ENCODE measurements around the gene BZW1.

BZW1 gene

DNA sequence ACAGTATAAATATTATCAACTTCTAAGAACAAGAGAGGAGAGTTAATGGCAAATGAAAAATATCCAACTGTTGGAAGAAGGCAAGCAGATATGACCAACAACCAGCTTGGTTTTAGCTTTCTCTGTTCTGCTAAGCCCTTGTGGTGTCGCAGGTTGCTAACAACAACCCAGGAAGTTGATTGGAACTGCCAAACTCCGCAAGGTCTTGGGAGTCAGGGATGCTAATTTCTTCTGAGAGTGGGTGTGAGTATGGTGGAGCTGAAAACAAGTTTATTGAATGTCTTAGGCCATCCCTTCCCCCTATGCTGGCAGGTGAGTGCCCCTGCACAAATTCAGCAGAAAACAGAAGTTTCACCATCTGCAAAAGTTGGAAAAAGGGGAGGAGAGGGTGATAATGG is 17.5 kb downstream of the BZW1 start:
- DNase-seq (ENCODE audit: low read depth in 2 of 2, low spot score in 1 of 2): no peak

DNA sequence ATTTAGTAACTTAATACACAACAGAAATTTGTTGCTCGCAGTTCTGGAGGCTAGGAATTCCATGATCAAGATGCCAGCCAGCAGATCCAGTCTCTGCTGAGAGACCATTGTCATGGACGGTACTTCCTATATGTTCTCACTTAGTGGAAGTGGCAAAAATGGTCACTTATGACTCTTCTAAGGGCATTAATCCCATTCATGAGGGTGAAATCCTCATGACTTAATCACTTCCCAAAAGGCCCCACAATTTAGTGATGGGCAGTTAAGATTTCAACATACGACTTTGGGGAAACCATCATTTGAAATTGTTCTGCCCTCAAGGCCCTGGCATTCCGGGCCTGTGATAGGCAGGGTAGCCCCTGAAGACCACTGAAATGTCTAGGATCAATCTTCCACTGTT is 23.0 kb downstream of the BZW1 start:
- DNase-seq (ENCODE audit: low read depth in 2 of 2, low spot score in 1 of 2): no peak

- no peak for DNase-seq (ENCODE audit: low read depth in 2 of 2, low spot score in 1 of 2)
Observed at GRCh38 chr2:200839513-200839912, 27.8 kb downstream of the BZW1 start.

GRCh38 chr2:200843993-200844948 is 32.6 kb downstream of the BZW1 start:
- no peak for DNase-seq (ENCODE audit: low read depth in 2 of 2, low spot score in 1 of 2)

DNA sequence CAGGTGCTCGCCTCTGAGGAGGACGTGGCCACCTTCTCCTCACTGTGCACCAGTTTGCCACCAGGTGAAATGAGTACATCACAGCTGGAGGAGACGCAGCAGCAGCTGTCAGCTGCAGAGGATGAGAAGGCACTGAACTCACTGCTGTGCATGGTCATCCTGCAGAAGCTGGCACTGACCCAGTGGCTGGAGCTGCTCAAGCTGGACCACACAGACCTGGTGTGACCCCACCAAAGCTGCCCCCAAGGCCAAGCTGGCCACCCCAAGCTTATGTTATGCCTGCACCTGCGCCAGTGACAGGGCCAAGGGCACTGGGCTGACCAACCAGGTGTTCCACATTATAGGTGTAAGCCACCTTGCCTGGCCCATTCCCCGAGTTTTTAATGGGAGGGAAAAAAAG is 33.5 kb downstream of the BZW1 start:
- DNase-seq (ENCODE audit: low read depth in 2 of 2, low spot score in 1 of 2): no peak

GRCh38 chr2:200845669-200846325 is 34.1 kb downstream of the BZW1 start:
- no peak for DNase-seq (ENCODE audit: low read depth in 2 of 2, low spot score in 1 of 2)

DNA sequence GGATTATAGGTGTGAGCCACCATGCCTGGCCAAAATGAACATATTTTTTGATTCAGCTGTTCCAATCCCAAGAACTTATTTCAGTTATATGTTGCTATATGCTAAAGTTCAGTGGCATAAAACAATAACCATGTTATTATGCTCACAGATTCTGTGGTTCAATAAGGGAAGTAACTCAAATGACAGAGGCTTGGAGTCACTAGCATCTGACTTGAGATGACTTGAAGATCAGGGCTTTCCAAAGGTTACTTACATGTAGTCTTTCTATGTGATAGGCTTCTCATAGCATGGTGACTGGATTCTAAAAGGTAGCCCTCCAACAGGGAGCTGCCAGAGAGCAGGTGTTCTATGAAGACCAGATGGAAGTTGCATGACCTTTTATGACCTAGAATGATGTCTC is 35.6 kb downstream of the BZW1 start:
- DNase-seq (ENCODE audit: low read depth in 2 of 2, low spot score in 1 of 2): no peak

GRCh38 chr2:200847939-200848338 is 36.2 kb downstream of the BZW1 start:
- DNase-seq (ENCODE audit: low read depth in 2 of 2, low spot score in 1 of 2): no peak

- DNase-seq (ENCODE audit: low read depth in 2 of 2, low spot score in 1 of 2): no peak
Observed at GRCh38 chr2:200850512-200851256, 39.0 kb downstream of the BZW1 start.

- no peak for DNase-seq (ENCODE audit: low read depth in 2 of 2, low spot score in 1 of 2)
Observed at GRCh38 chr2:200851398-200852248, 39.9 kb downstream of the BZW1 start.

GRCh38 chr2:200852605-200853004 is 40.9 kb downstream of the BZW1 start:
- DNase-seq (ENCODE audit: low read depth in 2 of 2, low spot score in 1 of 2): no peak

- no peak for DNase-seq (ENCODE audit: low read depth in 2 of 2, low spot score in 1 of 2)
Observed at GRCh38 chr2:200856806-200857205, 45.1 kb downstream of the BZW1 start.

- DNase-seq (ENCODE audit: low read depth in 2 of 2, low spot score in 1 of 2): no peak
Observed at GRCh38 chr2:200860092-200860795, 48.5 kb downstream of the BZW1 start.

DNA sequence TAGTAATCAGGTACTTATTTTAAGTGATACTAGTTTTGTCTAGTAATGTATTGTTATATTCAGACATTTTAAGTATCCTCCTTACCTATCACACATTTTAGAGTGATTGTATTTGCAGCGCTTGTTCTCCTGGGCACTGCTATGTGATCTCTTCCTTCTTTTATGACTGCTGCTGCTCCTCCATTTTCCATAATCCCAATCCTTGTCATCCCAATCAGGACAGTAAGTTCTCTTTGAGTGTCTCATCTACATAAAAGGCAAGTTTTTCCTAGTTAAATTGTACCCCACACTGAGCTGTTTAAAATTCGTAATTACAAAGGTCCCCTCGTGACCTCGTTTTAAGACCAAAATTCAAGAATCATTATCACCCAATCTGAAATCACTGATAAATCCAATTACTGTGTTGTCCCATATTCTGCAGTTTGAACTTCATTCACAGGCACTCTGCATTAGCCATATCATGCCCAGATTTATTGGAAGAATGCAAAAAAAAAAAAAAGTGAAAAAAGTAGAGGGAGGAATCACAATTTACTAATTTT is 50.0 kb downstream of the BZW1 start:
- DNase-seq (ENCODE audit: low read depth in 2 of 2, low spot score in 1 of 2): no peak

DNA sequence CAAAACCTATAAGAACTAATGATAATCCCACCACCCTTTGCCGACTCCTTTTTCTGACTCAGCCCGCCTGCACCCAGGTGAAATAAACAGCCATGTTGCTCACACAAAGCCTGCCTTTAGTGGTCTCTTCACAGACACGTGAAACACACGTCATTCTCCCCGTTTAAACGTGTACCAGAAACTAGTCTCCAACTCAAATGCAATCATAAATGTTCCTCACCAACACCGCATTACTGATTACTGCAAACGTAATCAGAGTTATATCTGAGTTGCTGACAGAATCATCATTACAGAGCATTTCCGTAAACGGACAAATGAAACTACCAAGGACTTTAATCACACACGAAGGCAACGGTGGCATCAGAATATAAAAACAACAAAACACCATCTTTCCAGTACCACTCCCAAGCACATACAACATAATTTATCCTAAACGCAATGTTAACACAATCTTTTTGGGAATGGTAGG is 50.9 kb downstream of the BZW1 start:
- peak; percentile 21 to 24 for DNase-seq (ENCODE audit: low read depth in 2 of 2, low spot score in 1 of 2)

DNA sequence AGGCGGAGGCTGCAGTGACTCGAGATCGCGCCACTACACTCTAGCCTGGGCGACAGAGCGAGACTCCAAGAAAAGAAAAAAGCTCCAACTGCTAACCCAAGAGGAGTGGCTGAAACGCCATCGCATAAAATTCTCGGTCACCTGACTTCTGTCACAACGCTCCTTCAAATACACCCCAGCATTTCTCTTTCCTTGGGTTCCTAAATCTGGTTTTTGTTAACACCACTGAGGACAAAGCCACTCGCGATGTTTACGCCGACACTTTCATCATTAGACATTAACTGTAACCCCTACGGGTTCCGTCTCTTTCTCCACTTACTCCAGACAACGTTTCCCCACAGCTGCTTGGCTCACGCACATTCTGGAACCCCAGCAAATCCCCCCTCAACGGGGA is 52.1 kb downstream of the BZW1 start:
- no peak for DNase-seq (ENCODE audit: low read depth in 2 of 2, low spot score in 1 of 2)

DNA sequence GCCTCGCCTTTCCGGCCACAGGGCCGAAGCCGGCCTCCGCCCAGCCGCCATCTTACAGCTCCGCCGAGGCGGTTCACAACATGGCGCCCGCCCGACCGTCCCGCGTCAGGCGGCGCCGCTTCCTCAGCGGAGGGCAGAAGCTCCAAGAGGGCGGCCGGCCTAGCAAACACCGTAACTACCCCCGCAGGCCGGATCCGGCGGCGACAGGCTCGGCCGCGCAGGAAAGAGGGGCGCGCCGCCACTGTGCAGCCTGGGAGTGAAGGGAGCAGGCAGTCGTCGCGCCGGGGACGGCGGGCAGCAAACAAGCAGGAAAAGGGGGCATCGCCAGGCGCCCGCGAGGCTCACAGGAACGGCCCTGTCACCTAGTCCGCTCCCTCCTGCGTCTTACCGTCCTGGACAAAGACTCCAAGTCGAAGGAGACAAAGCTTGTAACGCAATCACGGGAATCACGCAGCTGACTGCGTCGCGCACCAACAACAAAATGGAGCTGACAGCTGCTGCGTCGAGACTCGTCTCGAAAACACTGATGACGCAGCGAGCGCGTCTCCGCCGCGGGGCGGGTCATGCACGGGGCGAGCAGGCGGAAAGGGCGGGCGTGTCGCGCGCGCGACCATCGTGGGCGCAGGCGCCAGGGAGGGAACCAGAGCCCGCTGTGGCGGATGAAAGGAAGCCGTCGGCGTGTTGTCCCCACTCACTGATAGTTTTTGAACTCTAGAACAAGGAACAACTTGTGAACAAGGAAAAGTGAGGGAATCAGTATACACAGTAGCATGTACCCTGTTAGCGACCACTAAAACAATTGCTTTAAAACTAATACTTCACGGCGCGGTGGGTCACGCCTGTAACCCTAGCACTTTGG is 52.7 kb downstream of the BZW1 start, which contains the start of gene CLK1:
Gene CLK1 (minus strand): TSS at position 483 of the 859 bp plus-strand sequence. CDS start 2,796 bp downstream, outside the sequence.
- peak; percentile 90 to 96 for DNase-seq (ENCODE audit: low read depth in 2 of 2, low spot score in 1 of 2)

DNA sequence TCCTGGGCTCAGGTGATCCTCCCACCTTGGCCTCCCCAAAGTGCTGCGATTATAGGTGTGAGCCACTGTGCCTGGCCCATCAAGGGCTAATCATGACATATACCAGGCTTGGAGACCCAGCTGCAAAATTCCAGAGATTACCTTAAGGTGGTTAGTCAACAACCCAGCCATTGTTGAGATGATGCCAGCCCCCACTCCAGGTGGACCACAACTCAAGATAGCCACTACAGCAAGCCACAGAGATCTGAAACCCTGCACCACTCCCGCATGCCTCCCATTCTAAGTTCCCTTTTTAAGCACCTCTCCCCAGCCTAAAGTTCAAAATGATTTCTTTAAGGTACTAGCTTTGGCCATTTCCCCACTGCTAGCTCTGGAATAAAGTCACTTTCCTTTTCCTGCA is 57.3 kb downstream of the BZW1 start:
- DNase-seq (ENCODE audit: low read depth in 2 of 2, low spot score in 1 of 2): no peak

GRCh38 chr2:200871151-200871550 is 59.4 kb downstream of the BZW1 start:
- no peak for DNase-seq (ENCODE audit: low read depth in 2 of 2, low spot score in 1 of 2)

Measured in stimulated activated CD8-positive, alpha-beta memory T cell treated with anti-CD3 and anti-CD28 coated beads, Interleukin-4, amount 100 ng/mL, for 4 hours (primary cell).